GM23338 (cell line): ENCODE results near the gene PTPRN2. TPM values are rescaled to one million over a fixed set of nuclear protein-coding genes. Genes with fewer than 3 reads are reported as not detected.

Experiments used
- ATAC-seq: fragments of 200-7000 bp; cut with Tn5 transposase; 3 replicates; pipeline ENCODE4 v1.9.1; 2020
- DNase-seq: peaks from one replicate; pipeline ENCODE4 v3.0.0-alpha.2; 2015; ENCODE audit warnings: low spot score
- H2AFZ ChIP-seq: fragments of 200-600 bp; sonication (generic); 2 replicates; pipeline ENCODE4 v1.8.0; 2016; ENCODE audit warnings: antibody characterized with exemption, mild to moderate bottlenecking, moderate library complexity
- H3F3A ChIP-seq: fragments of 200-600 bp; sonication (generic); replicated peaks from 2 replicates; pipeline ENCODE4 v1.8.0; 2017; ENCODE audit warnings: antibody characterized with exemption, mixed run types, low read depth
- H3K27ac ChIP-seq: fragments of 200-600 bp; sonication (generic); 2 replicates; pipeline ENCODE4 v1.6.1; 2016; ENCODE audit warnings: low read depth
- H3K27me3 ChIP-seq: fragments of 200-600 bp; sonication (generic); 2 replicates; pipeline ENCODE4 v1.8.0; 2016; ENCODE audit warnings: mild to moderate bottlenecking, mixed run types, moderate library complexity; ENCODE audit not compliant: insufficient read depth
- H3K36me3 ChIP-seq: fragments of 200-600 bp; sonication (generic); 2 replicates; pipeline ENCODE4 v1.8.0; 2016; ENCODE audit warnings: mild to moderate bottlenecking; ENCODE audit not compliant: insufficient read depth
- H3K4me1 ChIP-seq: fragments of 200-600 bp; sonication (generic); 2 replicates; pipeline ENCODE4 v1.8.0; 2016; ENCODE audit warnings: mild to moderate bottlenecking, moderate library complexity; ENCODE audit not compliant: insufficient read depth
- H3K4me2 ChIP-seq: fragments of 200-600 bp; sonication (generic); 2 replicates; pipeline ENCODE4 v1.7.1; 2017; ENCODE audit warnings: mixed run types
- H3K4me3 ChIP-seq: fragments of 200-600 bp; sonication (generic); 2 replicates; pipeline ENCODE4 v1.6.1; 2016; ENCODE audit warnings: mixed run types
- H3K79me2 ChIP-seq: fragments of 200-600 bp; sonication (generic); replicated peaks from 2 replicates; pipeline ENCODE4 v1.8.0; 2017; ENCODE audit warnings: mild to moderate bottlenecking; ENCODE audit not compliant: insufficient read depth
- H3K9me2 ChIP-seq: fragments of 200-600 bp; sonication (generic); 2 replicates; pipeline ENCODE4 v1.8.0; 2017; ENCODE audit not compliant: insufficient read depth
- H4K20me1 ChIP-seq: fragments of 200-600 bp; sonication (generic); replicated peaks from 2 replicates; pipeline ENCODE4 v1.8.0; 2017; ENCODE audit warnings: mild to moderate bottlenecking; ENCODE audit not compliant: insufficient read depth
- H3K27ac Mint-ChIP-seq: 2 replicates; pipeline ENCODE4 v1.8.0; 2020; ENCODE audit warnings: inconsistent platforms, mild to moderate bottlenecking, moderate library complexity, mixed read lengths
- H3K27me3 Mint-ChIP-seq: 3 replicates; pipeline ENCODE4 v1.8.0; 2022; ENCODE audit warnings: low read depth, mild to moderate bottlenecking, moderate library complexity, mixed read lengths, inconsistent platforms; ENCODE audit not compliant: insufficient read depth, poor library complexity
- H3K36me3 Mint-ChIP-seq: 3 replicates; pipeline ENCODE4 v1.8.0; 2021; ENCODE audit warnings: low read depth, mild to moderate bottlenecking, inconsistent platforms, moderate library complexity, mixed read lengths
- H3K4me1 Mint-ChIP-seq: 3 replicates; pipeline ENCODE4 v1.8.0; 2020; ENCODE audit warnings: mild to moderate bottlenecking, inconsistent platforms, mixed read lengths
- H3K4me3 Mint-ChIP-seq: 3 replicates; pipeline ENCODE4 v1.8.0; 2021; ENCODE audit warnings: moderate library complexity, mild to moderate bottlenecking, inconsistent platforms, mixed read lengths
- H3K9me3 Mint-ChIP-seq: 3 replicates; pipeline ENCODE4 v1.8.0; 2020; ENCODE audit warnings: moderate library complexity, mild to moderate bottlenecking, inconsistent platforms, mixed read lengths
- CREB1 ChIP-seq: fragments of 250-450 bp; sonication (Bioruptor Pico); IDR thresholded peaks from 2 replicates; pipeline ENCODE4 v1.5.0; 2020; ENCODE audit warnings: low read depth, mild to moderate bottlenecking, moderate library complexity
- CTCF ChIP-seq, 2 experiments: fragments of 200-600 bp in 1 of 2; sonication (generic) in 1 of 2; conservative IDR thresholded peaks; 2 replicates each; pipeline versions ENCODE4 v1.5.1 to v1.6.1; 2016 to 2017; ENCODE audit warnings: antibody characterized with exemption in 2 of 2, low read depth in 2 of 2, mild to moderate bottlenecking in 2 of 2, moderate library complexity in 1 of 2
- ETS1 ChIP-seq: IDR thresholded peaks from 2 replicates; pipeline ENCODE4 v1.6.1; 2016; ENCODE audit warnings: antibody characterized with exemption
- EZH2phosphoT487 ChIP-seq: fragments of 200-600 bp; sonication (generic); IDR thresholded peaks from one replicate; pipeline ENCODE4 v1.8.1; 2018; ENCODE audit warnings: antibody characterized with exemption; ENCODE audit not compliant: unreplicated experiment
- JUNB ChIP-seq: IDR thresholded peaks from one replicate; pipeline ENCODE4 v1.6.1; 2016; ENCODE audit warnings: antibody characterized with exemption; ENCODE audit not compliant: unreplicated experiment
- NANOG ChIP-seq: IDR thresholded peaks from 2 replicates; pipeline ENCODE4 v1.6.1; 2016; ENCODE audit warnings: antibody characterized with exemption, borderline replicate concordance
- STAT1 ChIP-seq: IDR thresholded peaks from one replicate; pipeline ENCODE4 v1.6.1; 2016; ENCODE audit warnings: antibody characterized with exemption; ENCODE audit not compliant: unreplicated experiment
- ZNF114 ChIP-seq: fragments of 250-450 bp; sonication (Bioruptor Pico); IDR thresholded peaks from 2 replicates; pipeline ENCODE4 v1.5.0; 2020; ENCODE audit warnings: mild to moderate bottlenecking, moderate library complexity
- ZNF331 ChIP-seq: fragments of 250-450 bp; sonication (Bioruptor Pico); IDR thresholded peaks from 2 replicates; pipeline ENCODE4 v1.5.0; 2020; ENCODE audit warnings: low read depth, mild to moderate bottlenecking, moderate library complexity
- polyA plus RNA-seq: library from polyadenylated mRNA; unstranded; fragments of >200 nt; fragmentation: Nextera tagmentation; extraction: Ambion mirVana; gene quantifications from 2 replicates; pipeline ENCODE4 v1.2.1, GENCODE V29; 2016
- total RNA-seq: library from RNA; depleted of rRNA; stranded (reverse); fragments of >200 nt; shearing (Covaris generic); gene quantifications from 2 replicates; pipeline ENCODE4 v1.2.3, GENCODE V29; 2014
- TF ChIP-seq, protein P1 (sequence below): fragments of 250-450 bp; sonication (Bioruptor Pico); IDR thresholded peaks from 2 replicates; pipeline ENCODE4 v1.5.0; 2020; ENCODE audit warnings: mild to moderate bottlenecking, moderate library complexity

The PTPRN2 gene
- total and polyA plus RNA-seq, 2 experiments from 2014 or later, result 0.87 to 4.0 TPM

- no peak overlapping the region for H3K4me3 Mint-ChIP-seq
- H2AFZ ChIP-seq, result no peak overlapping the region
- H3K4me1 ChIP-seq, result no peaks in the 10 kb centered on the region
- no peaks in the 10 kb centered on the region for H3K27me3 ChIP-seq
- no peak overlapping the region for H3K4me2 ChIP-seq
- no peaks in the 10 kb centered on the region for H3K9me2 ChIP-seq
- H3K4me1 Mint-ChIP-seq, result no peaks in the 10 kb centered on the region
- H3K27ac Mint-ChIP-seq, result no peak overlapping the region
- H3K36me3 Mint-ChIP-seq, result peaks cover 45% of the 10 kb centered on the region
- no peak for DNase-seq
- no peaks in the 10 kb centered on the region for H3K79me2 ChIP-seq
- H3K4me3 ChIP-seq, result no peak overlapping the region
- TF ChIP-seq CTCF (conservative IDR thresholded peaks at IDR 0.05; ENCODE audit: low read depth in 2 of 2), result no peak; a peak in 1 of 4 replicates
- H3K27me3 Mint-ChIP-seq, result peaks cover 10% of the 10 kb centered on the region
- H3K9me3 Mint-ChIP-seq, result peaks cover 78% of the 10 kb centered on the region
- H3K36me3 ChIP-seq, result no peaks in the 10 kb centered on the region
- no peak for ATAC-seq
- no peak overlapping the region for H3K27ac ChIP-seq
- H4K20me1 ChIP-seq, result no peaks in the 10 kb centered on the region
- H3F3A ChIP-seq, result no peaks in the 10 kb centered on the region
Observed at GRCh38 chr7:157998884-157999552, 588.6 kb downstream of the PTPRN2 start.

DNA sequence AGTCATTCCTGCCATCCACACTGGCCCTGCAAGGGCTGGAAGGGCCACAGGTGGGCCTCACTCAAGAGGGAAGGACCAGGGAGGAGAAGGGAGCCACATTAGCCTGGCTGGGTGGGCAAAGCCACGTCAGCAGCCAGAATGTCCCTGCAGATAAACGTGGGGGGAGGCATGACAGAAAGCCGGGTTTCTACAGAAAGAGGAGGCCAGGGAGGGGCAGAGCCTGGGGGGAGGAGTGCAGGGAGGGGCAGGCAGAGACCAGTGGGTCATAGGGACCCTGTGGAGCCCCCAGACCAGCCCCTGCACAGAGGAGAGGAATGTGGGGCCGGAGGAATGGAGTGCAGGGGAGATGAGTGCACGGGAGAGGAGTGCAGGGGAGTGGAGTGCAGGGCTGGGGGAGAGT is 590.2 kb downstream of the PTPRN2 start:
- H3K27ac Mint-ChIP-seq, result no peak overlapping the region
- Histone ChIP-seq H3K4me3 (no peak overlapping the region), H3K36me3 (no peaks in the 10 kb centered on the region), H3K4me2 (no peak overlapping the region), H3K79me2 (no peaks in the 10 kb centered on the region), H3K27ac (no peak overlapping the region), H4K20me1 (no peaks in the 10 kb centered on the region), H3K4me1 (no peaks in the 10 kb centered on the region), H2AFZ (no peak overlapping the region), H3K9me2 (no peaks in the 10 kb centered on the region), H3F3A (no peaks in the 10 kb centered on the region), H3K27me3 (no peaks in the 10 kb centered on the region)
- DNase-seq (no peak), ATAC-seq (no peak)
- H3K4me1 Mint-ChIP-seq, result no peaks in the 10 kb centered on the region
- no peak overlapping the region for H3K4me3 Mint-ChIP-seq
- H3K27me3 Mint-ChIP-seq, result peaks cover 13% of the 10 kb centered on the region
- peaks cover 88% of the 10 kb centered on the region for H3K9me3 Mint-ChIP-seq
- H3K36me3 Mint-ChIP-seq, result peaks cover 47% of the 10 kb centered on the region
- no peak for TF ChIP-seq ETS1
- no peak for TF ChIP-seq CTCF (conservative IDR thresholded peaks at IDR 0.05; ENCODE audit: low read depth in 2 of 2)
- TF ChIP-seq, protein P1, sequence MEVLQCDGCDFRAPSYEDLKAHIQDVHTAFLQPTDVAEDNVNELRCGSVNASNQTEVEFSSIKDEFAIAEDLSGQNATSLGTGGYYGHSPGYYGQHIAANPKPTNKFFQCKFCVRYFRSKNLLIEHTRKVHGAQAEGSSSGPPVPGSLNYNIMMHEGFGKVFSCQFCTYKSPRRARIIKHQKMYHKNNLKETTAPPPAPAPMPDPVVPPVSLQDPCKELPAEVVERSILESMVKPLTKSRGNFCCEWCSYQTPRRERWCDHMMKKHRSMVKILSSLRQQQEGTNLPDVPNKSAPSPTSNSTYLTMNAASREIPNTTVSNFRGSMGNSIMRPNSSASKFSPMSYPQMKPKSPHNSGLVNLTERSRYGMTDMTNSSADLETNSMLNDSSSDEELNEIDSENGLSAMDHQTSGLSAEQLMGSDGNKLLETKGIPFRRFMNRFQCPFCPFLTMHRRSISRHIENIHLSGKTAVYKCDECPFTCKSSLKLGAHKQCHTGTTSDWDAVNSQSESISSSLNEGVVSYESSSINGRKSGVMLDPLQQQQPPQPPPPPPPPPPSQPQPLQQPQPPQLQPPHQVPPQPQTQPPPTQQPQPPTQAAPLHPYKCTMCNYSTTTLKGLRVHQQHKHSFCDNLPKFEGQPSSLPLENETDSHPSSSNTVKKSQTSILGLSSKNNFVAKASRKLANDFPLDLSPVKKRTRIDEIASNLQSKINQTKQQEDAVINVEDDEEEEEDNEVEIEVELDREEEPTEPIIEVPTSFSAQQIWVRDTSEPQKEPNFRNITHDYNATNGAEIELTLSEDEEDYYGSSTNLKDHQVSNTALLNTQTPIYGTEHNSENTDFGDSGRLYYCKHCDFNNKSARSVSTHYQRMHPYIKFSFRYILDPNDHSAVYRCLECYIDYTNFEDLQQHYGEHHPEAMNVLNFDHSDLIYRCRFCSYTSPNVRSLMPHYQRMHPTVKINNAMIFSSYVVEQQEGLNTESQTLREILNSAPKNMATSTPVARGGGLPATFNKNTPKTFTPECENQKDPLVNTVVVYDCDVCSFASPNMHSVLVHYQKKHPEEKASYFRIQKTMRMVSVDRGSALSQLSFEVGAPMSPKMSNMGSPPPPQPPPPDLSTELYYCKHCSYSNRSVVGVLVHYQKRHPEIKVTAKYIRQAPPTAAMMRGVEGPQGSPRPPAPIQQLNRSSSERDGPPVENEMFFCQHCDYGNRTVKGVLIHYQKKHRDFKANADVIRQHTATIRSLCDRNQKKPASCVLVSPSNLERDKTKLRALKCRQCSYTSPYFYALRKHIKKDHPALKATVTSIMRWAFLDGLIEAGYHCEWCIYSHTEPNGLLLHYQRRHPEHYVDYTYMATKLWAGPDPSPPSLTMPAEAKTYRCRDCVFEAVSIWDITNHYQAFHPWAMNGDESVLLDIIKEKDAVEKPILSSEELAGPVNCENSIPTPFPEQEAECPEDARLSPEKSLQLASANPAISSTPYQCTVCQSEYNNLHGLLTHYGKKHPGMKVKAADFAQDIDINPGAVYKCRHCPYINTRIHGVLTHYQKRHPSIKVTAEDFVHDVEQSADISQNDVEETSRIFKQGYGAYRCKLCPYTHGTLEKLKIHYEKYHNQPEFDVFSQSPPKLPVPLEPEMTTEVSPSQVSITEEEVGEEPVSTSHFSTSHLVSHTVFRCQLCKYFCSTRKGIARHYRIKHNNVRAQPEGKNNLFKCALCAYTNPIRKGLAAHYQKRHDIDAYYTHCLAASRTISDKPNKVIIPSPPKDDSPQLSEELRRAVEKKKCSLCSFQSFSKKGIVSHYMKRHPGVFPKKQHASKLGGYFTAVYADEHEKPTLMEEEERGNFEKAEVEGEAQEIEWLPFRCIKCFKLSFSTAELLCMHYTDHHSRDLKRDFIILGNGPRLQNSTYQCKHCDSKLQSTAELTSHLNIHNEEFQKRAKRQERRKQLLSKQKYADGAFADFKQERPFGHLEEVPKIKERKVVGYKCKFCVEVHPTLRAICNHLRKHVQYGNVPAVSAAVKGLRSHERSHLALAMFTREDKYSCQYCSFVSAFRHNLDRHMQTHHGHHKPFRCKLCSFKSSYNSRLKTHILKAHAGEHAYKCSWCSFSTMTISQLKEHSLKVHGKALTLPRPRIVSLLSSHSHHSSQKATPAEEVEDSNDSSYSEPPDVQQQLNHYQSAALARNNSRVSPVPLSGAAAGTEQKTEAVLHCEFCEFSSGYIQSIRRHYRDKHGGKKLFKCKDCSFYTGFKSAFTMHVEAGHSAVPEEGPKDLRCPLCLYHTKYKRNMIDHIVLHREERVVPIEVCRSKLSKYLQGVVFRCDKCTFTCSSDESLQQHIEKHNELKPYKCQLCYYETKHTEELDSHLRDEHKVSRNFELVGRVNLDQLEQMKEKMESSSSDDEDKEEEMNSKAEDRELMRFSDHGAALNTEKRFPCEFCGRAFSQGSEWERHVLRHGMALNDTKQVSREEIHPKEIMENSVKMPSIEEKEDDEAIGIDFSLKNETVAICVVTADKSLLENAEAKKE (CRISPR knock-in tag), result no peak
- TF ChIP-seq STAT1, result no peak
- no peak for TF ChIP-seq JUNB
- TF ChIP-seq EZH2phosphoT487, result no peak
- TF ChIP-seq NANOG, result no peak
- TF ChIP-seq ZNF114 (CRISPR knock-in tag), result no peak
- no peak for TF ChIP-seq CREB1 (CRISPR knock-in tag)
- TF ChIP-seq ZNF331 (CRISPR knock-in tag), result no peak
